Calu3 (cell line): Measurements from ENCODE around the gene ALCAM. TPM values are rescaled to one million over a fixed set of nuclear protein-coding genes. Genes with fewer than 3 reads are reported as not detected.

ENCODE experiments used
- BruUV-seq: library from RNA; stranded (reverse); fragments of 400-500 nt; replicated peaks from 2 replicates; lab custom pipeline; 2021; lab: Mats Ljungman, UMichigan
- CTCF ChIA-PET: fragments of 300-600 bp; sonication (Branson Sonifier 250); formaldehyde crosslinking; loops from one replicate; lab custom pipeline; 2022; ENCODE audit warnings: antibody characterized with exemption; lab: Charles Lee
- DNase-seq: peaks from one replicate; pipeline ENCODE4 v3.0.0; 2022
- H3K27ac Mint-ChIP-seq: one replicate; pipeline ENCODE4 v1.8.0; 2022; ENCODE audit warnings: mixed read lengths; ENCODE audit not compliant: unreplicated experiment
- H3K27me3 Mint-ChIP-seq: one replicate; pipeline ENCODE4 v1.8.0; 2022; ENCODE audit warnings: mixed read lengths; ENCODE audit not compliant: unreplicated experiment
- H3K36me3 Mint-ChIP-seq: one replicate; pipeline ENCODE4 v1.8.0; 2022; ENCODE audit warnings: mild to moderate bottlenecking, moderate library complexity, mixed read lengths; ENCODE audit not compliant: insufficient read depth, unreplicated experiment
- H3K4me1 Mint-ChIP-seq: one replicate; pipeline ENCODE4 v1.8.0; 2022; ENCODE audit warnings: mild to moderate bottlenecking, low read depth, mixed read lengths; ENCODE audit not compliant: unreplicated experiment
- H3K4me3 Mint-ChIP-seq: one replicate; pipeline ENCODE4 v1.8.0; 2022; ENCODE audit warnings: mild to moderate bottlenecking, low read depth, moderate library complexity, mixed read lengths; ENCODE audit not compliant: unreplicated experiment
- H3K9me3 Mint-ChIP-seq: one replicate; pipeline ENCODE4 v1.8.0; 2022; ENCODE audit warnings: low read depth, mixed read lengths; ENCODE audit not compliant: unreplicated experiment
- CTCF ChIP-seq: fragments of 200-600 bp; IDR thresholded peaks from one replicate; pipeline ENCODE4 v1.8.0; 2022; ENCODE audit warnings: antibody characterized with exemption; ENCODE audit not compliant: unreplicated experiment
- intact Hi-C: fragments of 100-400 bp; cut with micrococcal nuclease; formaldehyde crosslinking; loops from one replicate; pipeline ENCODE4 v1.10.0; 2022; ENCODE audit not compliant: unreplicated experiment
- total RNA-seq: library from RNA; stranded (reverse); gene quantifications from 2 replicates; pipeline ENCODE4 v1.2.3, GENCODE V29; 2022

ALCAM gene
- total RNA-seq, 1 experiment from 2014 or later: 166 TPM

GRCh38 chr3:105394177-105394576, 27.5 kb downstream of the ALCAM start:
- no peaks in the 10 kb centered on the region for H3K27me3 Mint-ChIP-seq
- H3K27ac Mint-ChIP-seq: no peak overlapping the region
- H3K36me3 Mint-ChIP-seq: no peaks in the 10 kb centered on the region
- H3K4me1 Mint-ChIP-seq: peaks cover 21% of the 10 kb centered on the region
- no peak overlapping the region for H3K4me3 Mint-ChIP-seq
- CTCF ChIA-PET: no interaction called here
- intact Hi-C loops: no loop called here
- H3K9me3 Mint-ChIP-seq: no peaks in the 10 kb centered on the region
- no peak for DNase-seq
- TF ChIP-seq CTCF: no peak
- BruUV-seq: no TSS peak

GRCh38 chr3:105397974-105398373, 31.3 kb downstream of the ALCAM start:
- no peaks in the 10 kb centered on the region for H3K9me3 Mint-ChIP-seq

GRCh38 chr3:105398437-105398836, 31.7 kb downstream of the ALCAM start:
- H3K27ac Mint-ChIP-seq: peak overlapping the region; percentile 72
- H3K4me1 Mint-ChIP-seq: peaks cover 57% of the 10 kb centered on the region

More at GRCh38 chr3:105397974-105398373, 31.3 kb downstream of the ALCAM start:
- intact Hi-C loops: no loop called here
- CTCF ChIA-PET: interaction anchor here (0.7 to 0.8 kb wide), 2 partner anchors 17 to 719 kb away, joined by 3 read pairs; no protein-coding TSS in a partner anchor
- peaks cover 16% of the 10 kb centered on the region for H3K36me3 Mint-ChIP-seq
- H3K27me3 Mint-ChIP-seq: no peaks in the 10 kb centered on the region
- no peak overlapping the region for H3K4me3 Mint-ChIP-seq
- no peak for TF ChIP-seq CTCF
- H3K27ac Mint-ChIP-seq: no peak overlapping the region
- no peak for DNase-seq
- H3K4me1 Mint-ChIP-seq: peaks cover 53% of the 10 kb centered on the region
- BruUV-seq: no TSS peak

GRCh38 chr3:105399062-105399461, 32.4 kb downstream of the ALCAM start:
- peaks cover 21% of the 10 kb centered on the region for H3K36me3 Mint-ChIP-seq
- TF ChIP-seq CTCF: no peak
- no peak overlapping the region for H3K4me3 Mint-ChIP-seq
- H3K27me3 Mint-ChIP-seq: no peaks in the 10 kb centered on the region
- peak overlapping the region; percentile 72 for H3K27ac Mint-ChIP-seq
- no peak for DNase-seq
- peaks cover 4% of the 10 kb centered on the region for H3K9me3 Mint-ChIP-seq
- H3K4me1 Mint-ChIP-seq: peaks cover 62% of the 10 kb centered on the region
- CTCF ChIA-PET: no interaction called here
- no TSS peak for BruUV-seq
- intact Hi-C loops: no loop called here

More at GRCh38 chr3:105398437-105398836, 31.7 kb downstream of the ALCAM start:
- Mint-ChIP-seq H3K27me3 (no peaks in the 10 kb centered on the region), H3K4me3 (no peak overlapping the region), H3K9me3 (no peaks in the 10 kb centered on the region), H3K36me3 (peaks cover 21% of the 10 kb centered on the region)
- TF ChIP-seq CTCF: no peak
- intact Hi-C loops: no loop called here
- CTCF ChIA-PET: interaction anchor here (0.8 kb wide), 1 partner anchor 719 kb away, joined by 3 read pairs; no protein-coding TSS in a partner anchor
- DNase-seq: no peak
- no TSS peak for BruUV-seq
